ENCODE data around the gene NFATC2IP. TPM values are rescaled to one million over a fixed set of nuclear protein-coding genes. Genes with fewer than 3 reads are reported as not detected.
"Not testable (repeated sequence)": the region's sequence is repeated elsewhere in the genome, so short reads cannot be mapped to it uniquely, and the experiment has no call there.

Gene NFATC2IP
- total and polyA plus RNA-seq, 10 of the 15 experiments (the other 5 are each of a cell fraction or from before 2014, with no cell fraction given) = 12.2 to 93.9 (median 46.9) TPM

DNA sequence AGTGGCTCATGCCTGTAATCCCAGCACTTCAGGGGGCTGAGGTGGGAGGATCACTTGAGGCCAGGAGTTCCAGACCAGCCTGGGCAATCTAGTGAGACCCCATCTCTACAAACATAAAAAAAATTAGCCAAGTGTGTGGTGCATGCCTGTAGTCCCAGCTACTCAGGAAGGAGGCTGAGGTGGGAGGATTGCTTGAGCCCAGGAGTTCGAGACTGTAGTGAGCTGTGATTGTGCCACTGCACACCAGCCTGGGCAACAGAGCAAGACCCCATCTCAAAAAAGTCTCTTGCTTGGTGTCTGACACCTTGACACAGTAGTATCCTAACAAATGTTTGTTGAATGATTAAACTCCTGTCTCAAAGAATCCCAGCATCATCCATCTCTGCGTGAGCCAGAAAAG, 19.0 kb downstream of the NFATC2IP start:
- FAIRE-seq; RAD21 ChIA-PET (ENCODE audit: unreplicated experiment); BruUV-seq (replicated peaks); H3K9me3 ChIP-seq (replicated peaks; ENCODE audit: control insufficient read depth, insufficient read depth, low read length); H2AFZ ChIP-seq (ENCODE audit: control insufficient read depth, low read depth, low read length); H3K4me2 ChIP-seq (ENCODE audit: control insufficient read depth, insufficient read depth); H3K4me1 ChIP-seq (ENCODE audit: control insufficient read depth, insufficient read depth, low read length); H3K79me2 ChIP-seq (ENCODE audit: control insufficient read depth, insufficient read depth, low read length); H3K9ac ChIP-seq (ENCODE audit: control insufficient read depth, insufficient read depth, low read length); H4K20me1 ChIP-seq (ENCODE audit: control insufficient read depth, insufficient read depth); DNase-seq (ENCODE audit: low read depth, low spot score); intact Hi-C loops (cut with micrococcal nuclease; ENCODE audit: unreplicated experiment); in situ Hi-C loops (cut with MboI); ATAC-seq; H3K27me3 ChIP-seq (replicated peaks in 1 of 2; ENCODE audit: control insufficient read depth in 2 of 2, insufficient read depth in 2 of 2, low read length in 1 of 2); SMC1A ChIA-PET (ENCODE audit: uncharacterized antibody, unreplicated experiment); H3K36me3 ChIP-seq (ENCODE audit: control insufficient read depth in 2 of 2, insufficient read depth in 2 of 2, low read length in 1 of 2); H3K4me3 ChIP-seq; H3K27ac ChIP-seq (ENCODE audit: control insufficient read depth, insufficient read depth): not testable (repeated sequence)
- WGBS (ENCODE audit: insufficient coverage, insufficient replicate concordance, low lambda C conversion rate, missing lambda C conversion rate) = 74% methylated on average over 2 of the region's 2 CpGs
- CTCF ChIA-PET = interaction anchor here (1.8 kb wide), 1 partner anchor 8 kb away, joined by 10 read pairs; no protein-coding TSS in a partner anchor
- POLR2A ChIA-PET = interaction anchor here (0.6 kb wide), 1 partner anchor 888 kb away, joined by 3 read pairs; no protein-coding TSS in a partner anchor

DNA sequence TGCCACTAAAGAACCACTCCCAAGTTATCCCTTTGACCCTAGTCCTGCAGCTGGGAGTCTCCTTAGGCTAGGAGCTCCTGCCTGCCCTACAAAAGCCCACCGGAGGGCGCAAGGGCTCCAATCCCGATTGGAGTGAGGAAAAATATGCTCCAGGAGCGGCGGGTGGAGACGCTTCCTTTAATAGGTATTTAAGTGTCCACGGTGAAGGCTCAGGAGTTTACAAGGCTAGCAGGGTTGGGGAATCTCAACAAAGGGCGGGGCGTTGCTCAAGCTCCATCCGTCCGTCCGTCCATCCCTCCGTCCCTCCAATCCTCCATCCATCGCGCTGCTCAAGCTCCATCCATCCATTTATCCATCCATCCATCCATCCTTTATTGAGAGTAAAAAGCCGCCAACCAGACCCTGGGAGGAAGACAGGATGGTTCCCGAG, 23.3 kb downstream of the NFATC2IP start:
- ChIA-PET SMC1A (ENCODE audit: uncharacterized antibody, unreplicated experiment) (interaction anchor here (0.9 to 2.0 kb wide), 10 partner anchors 10 to 152 kb away, joined by 3 to 6 read pairs (median 3); partner anchors contain the start of genes CD19 and NFATC2IP), CTCF (interaction anchor here (0.7 to 2.5 kb wide), 14 partner anchors 9 to 1085 kb away, joined by 3 to 12 read pairs (median 4); no protein-coding TSS in a partner anchor), RAD21 (ENCODE audit: unreplicated experiment) (interaction anchor here (0.8 to 1.9 kb wide), 5 partner anchors 11 to 101 kb away, joined by 3 to 10 read pairs (median 6); partner anchors contain the start of gene LAT), POLR2A (interaction anchor here (0.5 to 1.4 kb wide), 8 partner anchors 11 to 116 kb away, joined by 3 to 8 read pairs (median 3); partner anchors contain the start of genes LAT and NFATC2IP)
- H3K79me2 ChIP-seq (ENCODE audit: control insufficient read depth, insufficient read depth, low read length) = peaks cover 8% of the 10 kb centered on the region
- H3K4me3 ChIP-seq = peak overlapping the region; percentile 92
- H4K20me1 ChIP-seq (ENCODE audit: control insufficient read depth, insufficient read depth) = no peaks in the 10 kb centered on the region
- peak overlapping the region; percentile 87 for H3K9ac ChIP-seq (ENCODE audit: control insufficient read depth, insufficient read depth, low read length)
- FAIRE-seq = no peak
- no peaks in the 10 kb centered on the region for H3K27me3 ChIP-seq (replicated peaks in 1 of 2; ENCODE audit: control insufficient read depth in 2 of 2, insufficient read depth in 2 of 2, low read length in 1 of 2)
- H3K4me2 ChIP-seq (ENCODE audit: control insufficient read depth, insufficient read depth) = peak overlapping the region; percentile 96
- no peaks in the 10 kb centered on the region for H3K9me3 ChIP-seq (replicated peaks; ENCODE audit: control insufficient read depth, insufficient read depth, low read length)
- WGBS (ENCODE audit: insufficient coverage, insufficient replicate concordance, low lambda C conversion rate, missing lambda C conversion rate) = 1% methylated on average over 17 of the region's 17 CpGs
- DNase-seq (ENCODE audit: low read depth, low spot score) = no peak
- BruUV-seq (replicated peaks) = TSS peak; percentile 99
- intact Hi-C loops (cut with micrococcal nuclease; ENCODE audit: unreplicated experiment) (no loop called here), in situ Hi-C loops (cut with MboI) (no loop called here)
- peak overlapping the region; percentile 87 for H2AFZ ChIP-seq (ENCODE audit: control insufficient read depth, low read depth, low read length)
- no peaks in the 10 kb centered on the region; a peak in 1 of 4 replicates for H3K36me3 ChIP-seq (ENCODE audit: control insufficient read depth in 2 of 2, insufficient read depth in 2 of 2, low read length in 1 of 2)
- H3K27ac ChIP-seq (ENCODE audit: control insufficient read depth, insufficient read depth) = peak overlapping the region; percentile 56
- peak; percentile 46 for ATAC-seq
- H3K4me1 ChIP-seq (ENCODE audit: control insufficient read depth, insufficient read depth, low read length) = peaks cover 4% of the 10 kb centered on the region
- TF ChIP-seq SUPT20H (IDR thresholded peaks at IDR 0.05; ENCODE audit: borderline replicate concordance, control insufficient read depth, low read depth, low read length) (no peak), ZZZ3 (IDR thresholded peaks at IDR 0.05; ENCODE audit: control insufficient read depth, insufficient read length, low read depth) (no peak), SMC3 (IDR thresholded peaks at IDR 0.05; ENCODE audit: borderline replicate concordance, low read length) (peak; percentile 37; the same call in 1 of the 2 replicates), ZNF274 (IDR thresholded peaks at IDR 0.05; ENCODE audit: insufficient read depth, insufficient read length) (no peak), NFXL1 (IDR thresholded peaks at IDR 0.05; ENCODE audit: borderline replicate concordance) (no peak), MEF2B (IDR thresholded peaks at IDR 0.05; ENCODE audit: partially characterized antibody, poor library complexity, severe bottlenecking) (no peak), IKZF2 (IDR thresholded peaks at IDR 0.05) (peak in 1 of 2 experiments; percentile 70; a peak in 3 of 4 replicates), CBFB (IDR thresholded peaks at IDR 0.05; ENCODE audit: low read depth) (no peak)
- TF ChIP-seq, protein P1, sequence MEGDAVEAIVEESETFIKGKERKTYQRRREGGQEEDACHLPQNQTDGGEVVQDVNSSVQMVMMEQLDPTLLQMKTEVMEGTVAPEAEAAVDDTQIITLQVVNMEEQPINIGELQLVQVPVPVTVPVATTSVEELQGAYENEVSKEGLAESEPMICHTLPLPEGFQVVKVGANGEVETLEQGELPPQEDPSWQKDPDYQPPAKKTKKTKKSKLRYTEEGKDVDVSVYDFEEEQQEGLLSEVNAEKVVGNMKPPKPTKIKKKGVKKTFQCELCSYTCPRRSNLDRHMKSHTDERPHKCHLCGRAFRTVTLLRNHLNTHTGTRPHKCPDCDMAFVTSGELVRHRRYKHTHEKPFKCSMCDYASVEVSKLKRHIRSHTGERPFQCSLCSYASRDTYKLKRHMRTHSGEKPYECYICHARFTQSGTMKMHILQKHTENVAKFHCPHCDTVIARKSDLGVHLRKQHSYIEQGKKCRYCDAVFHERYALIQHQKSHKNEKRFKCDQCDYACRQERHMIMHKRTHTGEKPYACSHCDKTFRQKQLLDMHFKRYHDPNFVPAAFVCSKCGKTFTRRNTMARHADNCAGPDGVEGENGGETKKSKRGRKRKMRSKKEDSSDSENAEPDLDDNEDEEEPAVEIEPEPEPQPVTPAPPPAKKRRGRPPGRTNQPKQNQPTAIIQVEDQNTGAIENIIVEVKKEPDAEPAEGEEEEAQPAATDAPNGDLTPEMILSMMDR (IDR thresholded peaks at IDR 0.05 in 2 of 3, conservative IDR thresholded peaks at IDR 0.05 in 1 of 3; ENCODE audit: control insufficient read depth in 2 of 3, extremely low read depth in 1 of 3, insufficient read depth in 1 of 3, low read depth in 3 of 3, low read length in 3 of 3) = peak; percentile 48 to 56 (median 50)
- TF ChIP-seq, protein P2, sequence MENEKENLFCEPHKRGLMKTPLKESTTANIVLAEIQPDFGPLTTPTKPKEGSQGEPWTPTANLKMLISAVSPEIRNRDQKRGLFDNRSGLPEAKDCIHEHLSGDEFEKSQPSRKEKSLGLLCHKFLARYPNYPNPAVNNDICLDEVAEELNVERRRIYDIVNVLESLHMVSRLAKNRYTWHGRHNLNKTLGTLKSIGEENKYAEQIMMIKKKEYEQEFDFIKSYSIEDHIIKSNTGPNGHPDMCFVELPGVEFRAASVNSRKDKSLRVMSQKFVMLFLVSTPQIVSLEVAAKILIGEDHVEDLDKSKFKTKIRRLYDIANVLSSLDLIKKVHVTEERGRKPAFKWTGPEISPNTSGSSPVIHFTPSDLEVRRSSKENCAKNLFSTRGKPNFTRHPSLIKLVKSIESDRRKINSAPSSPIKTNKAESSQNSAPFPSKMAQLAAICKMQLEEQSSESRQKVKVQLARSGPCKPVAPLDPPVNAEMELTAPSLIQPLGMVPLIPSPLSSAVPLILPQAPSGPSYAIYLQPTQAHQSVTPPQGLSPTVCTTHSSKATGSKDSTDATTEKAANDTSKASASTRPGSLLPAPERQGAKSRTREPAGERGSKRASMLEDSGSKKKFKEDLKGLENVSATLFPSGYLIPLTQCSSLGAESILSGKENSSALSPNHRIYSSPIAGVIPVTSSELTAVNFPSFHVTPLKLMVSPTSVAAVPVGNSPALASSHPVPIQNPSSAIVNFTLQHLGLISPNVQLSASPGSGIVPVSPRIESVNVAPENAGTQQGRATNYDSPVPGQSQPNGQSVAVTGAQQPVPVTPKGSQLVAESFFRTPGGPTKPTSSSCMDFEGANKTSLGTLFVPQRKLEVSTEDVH (IDR thresholded peaks at IDR 0.05; ENCODE audit: low read depth, partially characterized antibody) = no peak
